Ureter (tissue), 1 donor: ENCODE results near the gene DNAH5. TPM values are rescaled to one million over a fixed set of nuclear protein-coding genes. Genes with fewer than 3 reads are reported as not detected.

ENCODE experiments used
- DNase-seq: peaks from one replicate; pipeline ENCODE4 v3.0.0-alpha.2; 2020; ENCODE audit warnings: low spot score
- total RNA-seq: library from RNA; stranded (reverse); gene quantifications from one replicate; pipeline ENCODE4 v1.2.4, GENCODE V29; 2023
- donor health status: DM: yes; HTN: yes; CAD: no.

The DNAH5 gene
- total RNA-seq, 1 donor from 2014 or later: 13.3 TPM

- DNase-seq: no peak
These were observed 240.1 kb downstream of the DNAH5 start for GRCh38 chr5:13704396-13704795.

DNA sequence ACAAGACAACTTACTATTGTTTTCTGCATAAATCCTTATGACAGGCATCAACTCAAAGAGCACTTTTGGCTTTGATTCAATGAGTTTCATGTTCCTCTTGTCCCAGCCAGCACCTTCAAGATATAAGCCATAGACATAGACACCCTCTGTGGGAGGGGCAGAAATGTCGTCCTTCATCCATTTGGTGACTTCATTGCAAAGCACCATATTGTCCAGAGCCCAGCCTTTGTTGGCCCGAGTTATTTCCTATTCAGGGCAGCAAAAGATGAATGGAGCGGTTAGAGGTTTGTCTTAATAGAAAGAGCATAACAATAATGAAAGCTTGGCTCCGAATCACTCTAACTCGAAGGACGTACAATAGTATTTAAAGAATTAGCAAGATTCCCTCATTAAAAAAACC is 243.9 kb downstream of the DNAH5 start:
- no peak for DNase-seq

DNA sequence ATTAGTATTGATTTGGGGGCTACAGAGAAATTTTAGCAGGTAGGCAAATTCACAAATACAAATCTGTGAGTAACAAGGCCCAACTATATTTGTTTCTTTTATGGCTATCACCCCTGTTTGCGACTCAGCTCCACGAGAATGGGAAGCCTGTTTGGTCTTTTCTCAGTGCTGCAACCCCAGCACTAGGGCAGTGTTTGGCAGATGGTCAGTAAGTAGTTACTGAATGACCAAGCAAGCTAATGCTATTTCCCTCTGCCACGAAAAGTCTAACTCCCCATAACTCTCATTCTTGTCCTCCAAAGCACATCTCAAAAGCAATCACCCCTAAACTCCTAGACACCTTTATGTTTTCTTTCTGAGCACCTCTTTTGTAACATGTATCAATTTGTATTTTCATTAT is 245.6 kb downstream of the DNAH5 start:
- no peak for DNase-seq

DNA sequence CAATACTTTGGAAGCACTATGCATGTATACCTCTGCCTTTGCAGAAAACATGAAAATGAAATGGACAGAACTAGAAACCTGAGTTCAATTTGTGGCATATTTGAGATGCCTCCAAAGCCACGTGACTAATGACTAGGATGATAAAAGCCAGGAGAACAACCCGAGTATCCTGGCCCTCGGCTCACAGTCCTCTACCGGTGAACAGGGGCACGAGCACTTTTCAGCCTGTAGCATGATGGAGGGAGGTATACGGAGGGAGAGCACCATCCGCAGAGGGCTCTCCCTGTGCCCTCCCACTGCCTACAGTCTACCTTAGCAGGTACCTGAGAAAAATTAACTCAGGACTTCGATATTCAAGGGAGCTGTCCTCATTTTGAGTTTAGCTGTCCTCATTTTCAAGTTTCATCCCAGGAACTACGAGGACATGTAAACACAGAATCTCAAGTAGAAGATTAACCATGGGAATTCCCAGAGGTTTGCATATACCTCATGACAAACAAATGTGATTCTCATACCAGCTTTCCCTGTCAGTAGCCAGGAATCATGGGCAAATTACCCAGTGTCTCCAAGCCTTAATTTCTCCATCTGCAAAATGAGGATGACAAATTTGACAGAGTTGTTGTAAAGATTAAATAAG is 249.3 kb downstream of the DNAH5 start:
- DNase-seq: no peak

DNA sequence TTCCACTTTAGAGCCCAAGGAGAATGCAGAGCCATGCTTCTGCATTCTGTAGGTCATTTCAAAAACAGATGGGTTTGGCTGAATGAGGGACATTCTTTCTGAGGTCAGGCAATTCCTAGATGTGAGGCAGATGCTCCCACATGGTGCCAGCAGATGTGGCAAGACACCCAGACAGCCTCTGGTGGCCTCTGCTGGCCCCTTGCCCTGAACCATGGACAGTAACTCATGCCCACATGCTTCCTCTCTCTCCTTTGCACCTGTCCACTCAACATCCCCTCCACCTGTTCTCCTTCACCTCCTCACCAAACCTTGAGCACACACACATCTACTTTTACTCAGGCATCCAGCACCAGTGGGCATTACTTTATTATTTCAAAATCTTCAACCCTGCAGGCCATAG is 252.3 kb downstream of the DNAH5 start:
- DNase-seq: no peak

DNA sequence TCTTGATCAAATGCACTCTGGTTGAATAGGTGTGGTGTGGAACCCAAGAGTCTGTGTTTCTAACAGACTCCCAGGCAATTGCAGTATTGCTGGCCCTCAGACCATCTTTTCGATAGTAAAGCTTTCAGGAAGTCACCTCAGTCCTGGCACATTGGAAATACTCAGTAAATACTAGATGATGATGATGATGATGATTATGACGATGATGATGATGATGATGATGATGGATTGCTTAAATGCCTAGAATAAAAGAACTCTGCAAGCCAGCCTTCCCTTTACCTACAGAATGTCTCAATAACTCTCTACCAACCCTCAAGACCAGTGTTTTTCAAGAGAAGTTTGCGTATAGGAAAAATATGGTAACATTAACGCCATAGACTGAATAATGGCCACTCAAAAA is 268.0 kb downstream of the DNAH5 start:
- DNase-seq: no peak

DNA sequence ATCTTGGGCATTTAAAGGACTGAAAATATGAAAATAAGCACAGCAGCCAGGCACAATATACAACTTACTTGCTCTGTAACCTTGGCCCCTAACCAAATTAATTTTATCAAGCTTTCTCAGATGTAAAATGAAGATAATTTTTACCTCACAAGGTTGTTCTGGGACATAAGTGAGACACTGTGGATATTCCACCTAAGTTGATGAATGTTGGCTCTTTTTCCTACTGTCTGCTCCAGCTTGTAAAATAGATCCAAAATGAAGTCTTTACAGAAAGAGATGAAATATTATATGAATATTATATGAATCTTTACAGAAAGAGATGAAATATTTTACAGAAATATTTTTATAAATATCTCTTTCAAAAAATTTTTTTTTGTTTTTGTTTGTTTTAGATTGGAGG is 270.1 kb downstream of the DNAH5 start:
- DNase-seq: no peak

- no peak for DNase-seq
These were observed 271.0 kb downstream of the DNAH5 start for GRCh38 chr5:13673511-13673910.

DNA sequence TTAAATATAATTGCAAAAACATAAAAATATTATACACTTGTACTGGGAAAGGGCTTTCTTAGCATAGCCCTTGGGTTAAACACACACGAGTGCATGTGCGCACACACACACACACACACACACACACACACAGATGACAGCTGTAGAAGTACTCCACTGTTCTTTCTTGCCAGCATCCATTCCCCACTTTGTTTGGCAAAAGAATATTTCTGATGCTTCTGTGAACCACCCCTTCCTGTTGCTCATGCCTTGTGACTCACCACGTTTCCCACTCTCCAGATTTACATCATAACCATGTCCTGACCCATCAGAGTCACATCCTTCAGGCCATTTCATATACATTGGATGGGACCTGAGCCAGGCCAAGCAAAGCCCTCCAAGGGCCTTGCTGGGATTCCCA is 280.1 kb downstream of the DNAH5 start:
- DNase-seq: no peak

GRCh38 chr5:13662626-13663025 is 281.9 kb downstream of the DNAH5 start:
- DNase-seq: no peak

DNA sequence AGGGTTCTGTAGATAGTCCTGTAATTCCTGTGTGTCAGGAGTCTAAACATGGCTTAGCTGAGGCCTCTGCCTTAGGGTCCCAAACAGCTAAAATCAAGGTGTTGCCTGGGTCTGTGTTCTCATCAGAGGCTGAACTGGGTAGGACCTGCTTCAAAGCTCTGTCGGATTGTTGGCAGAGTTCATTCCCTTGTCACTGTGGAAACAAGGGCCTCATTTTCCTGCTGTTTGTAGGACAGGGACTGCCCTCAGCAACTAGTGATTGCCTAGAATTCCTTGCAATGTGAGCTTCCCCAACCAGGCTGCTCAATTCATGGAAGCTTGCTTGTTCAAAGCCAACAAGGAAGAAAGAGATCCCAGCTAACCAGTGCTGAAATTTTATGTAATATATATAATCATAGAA is 283.2 kb downstream of the DNAH5 start:
- no peak for DNase-seq

- no peak for DNase-seq
These were observed 284.4 kb downstream of the DNAH5 start for GRCh38 chr5:13660072-13660471.

DNA sequence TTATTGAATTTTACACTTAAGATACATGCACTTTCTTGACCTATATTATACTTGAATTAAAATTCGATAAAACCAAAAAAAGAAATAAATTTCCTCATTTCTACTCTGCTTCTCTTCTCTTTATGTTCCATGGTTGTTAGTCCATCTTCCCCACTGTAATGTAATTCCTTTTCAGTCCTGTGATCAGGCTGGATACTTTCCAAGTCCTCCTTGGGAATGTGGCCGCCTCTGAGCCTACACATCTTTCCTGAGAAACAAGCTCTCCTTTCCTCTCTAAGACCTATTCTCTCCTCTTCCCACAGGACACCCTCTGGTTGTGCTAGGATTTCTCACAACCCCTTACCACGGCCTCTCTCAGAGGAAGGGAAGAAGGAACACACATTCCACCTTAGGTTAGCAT is 285.1 kb downstream of the DNAH5 start:
- no peak for DNase-seq

DNA sequence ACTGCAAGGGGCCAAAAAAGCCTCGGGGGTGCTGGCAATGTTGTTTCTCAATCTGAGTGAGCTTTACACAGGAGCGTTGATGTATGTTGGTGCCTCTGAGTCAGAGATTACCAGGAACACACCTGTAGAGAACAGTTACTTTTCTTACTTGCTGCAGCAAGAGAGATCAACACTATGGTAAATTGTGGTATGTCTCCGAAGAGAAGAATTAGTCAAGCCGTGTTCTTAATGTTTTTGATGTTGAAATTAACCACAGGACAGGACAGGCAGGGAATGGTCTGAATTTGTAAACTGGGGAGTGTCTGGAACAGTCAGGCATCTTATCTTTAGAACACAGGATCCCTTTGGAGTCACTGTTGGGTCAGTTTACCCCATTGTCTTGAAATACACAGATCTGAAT is 285.7 kb downstream of the DNAH5 start:
- no peak for DNase-seq

- no peak for DNase-seq
These were observed 286.3 kb downstream of the DNAH5 start for GRCh38 chr5:13658152-13658551.

DNA sequence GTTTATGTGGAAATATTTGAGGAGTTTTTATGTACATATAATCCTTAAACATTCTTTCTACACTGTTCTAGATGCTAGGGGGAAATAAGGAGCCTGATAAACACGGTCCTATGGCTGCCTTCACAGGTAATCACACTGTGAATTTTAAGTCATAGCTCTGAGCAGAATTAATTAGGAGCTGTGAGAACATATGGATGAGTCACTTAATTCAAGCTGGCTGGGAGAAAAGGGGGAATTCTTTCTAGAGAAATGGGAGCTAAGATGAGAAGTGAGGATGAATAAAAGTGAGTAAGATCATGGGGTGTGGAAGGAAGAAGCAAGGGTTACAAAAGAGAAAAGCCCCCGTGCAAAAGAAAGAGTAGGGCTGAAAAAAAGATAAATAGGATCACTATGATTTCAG is 290.8 kb downstream of the DNAH5 start:
- no peak for DNase-seq

DNA sequence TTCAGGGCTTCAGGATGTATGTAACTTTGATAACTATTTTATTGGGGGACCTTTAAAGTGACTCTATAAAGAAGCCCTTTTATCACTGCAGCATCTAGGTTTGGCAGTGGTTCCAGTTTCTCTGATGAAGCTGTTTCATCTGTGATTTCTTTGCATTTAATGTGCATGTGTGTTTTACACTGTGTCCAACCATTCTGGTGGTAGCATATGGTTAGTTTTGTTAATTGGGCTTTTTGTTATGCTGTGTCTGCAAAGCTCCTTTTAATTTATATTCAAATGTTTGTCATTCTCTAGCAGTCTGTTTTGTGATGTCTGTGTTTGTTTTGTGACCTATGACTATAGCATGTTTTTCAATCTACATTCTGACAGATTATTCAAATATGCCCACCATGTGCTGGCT is 294.8 kb downstream of the DNAH5 start:
- DNase-seq: no peak

GRCh38 chr5:13648822-13649221 is 295.7 kb downstream of the DNAH5 start:
- DNase-seq: no peak

DNA sequence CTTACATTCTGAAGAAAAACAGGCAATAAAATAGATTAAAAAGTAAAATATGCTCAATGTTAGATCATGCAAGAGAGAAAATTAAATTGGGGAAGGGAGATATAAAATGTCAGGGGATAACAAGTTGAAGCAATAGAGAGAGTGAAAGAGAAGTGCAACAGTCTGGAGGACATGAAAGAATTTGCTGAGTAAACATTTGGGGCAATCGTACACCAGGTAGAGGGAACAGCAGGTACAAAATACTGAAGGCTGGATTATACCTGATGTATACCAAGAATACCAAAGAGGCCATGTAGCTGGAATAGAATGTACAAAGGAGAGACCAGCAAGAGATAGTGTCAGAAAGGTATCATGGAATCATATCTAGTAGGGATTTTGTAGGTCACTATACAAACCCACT is 300.8 kb downstream of the DNAH5 start:
- DNase-seq: no peak

DNA sequence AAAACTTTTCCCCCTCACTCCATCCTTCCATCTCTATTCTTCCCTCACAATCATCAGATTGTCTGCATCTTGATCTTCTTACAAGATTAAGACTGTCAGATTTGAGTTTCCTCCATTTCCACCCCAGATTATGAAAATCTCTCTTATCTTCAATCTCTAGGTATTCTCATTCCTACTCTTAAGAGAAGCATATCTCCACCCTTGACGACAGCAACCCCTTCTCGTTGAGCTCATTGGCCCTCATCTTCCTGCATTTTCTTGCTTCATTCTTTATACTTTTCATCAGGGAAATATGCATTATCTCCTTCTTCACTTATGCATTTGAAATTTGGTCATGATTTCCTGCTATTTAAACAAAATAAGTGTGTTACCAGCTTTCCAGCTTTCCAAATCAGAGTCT is 301.3 kb downstream of the DNAH5 start:
- DNase-seq: no peak
